ENCODE data around the gene ZBTB8OS.

- TF ChIP-seq CTCF (IDR thresholded peaks at IDR 0.05; ENCODE audit: low read depth, low read length, missing input control) = no peak
- peak; percentile 68 for TF ChIP-seq TAF1 (conservative IDR thresholded peaks at IDR 0.05)
Observed at GRCh38 chr1:32650248-32650751, at the start of gene ZBTB8OS.
